NCI-H2107 treated with DMSO at 0.1 percent for 48 hours (cell line): ENCODE measurements around the gene SPINT3.
"Not testable (repeated sequence)": the region's sequence is repeated elsewhere in the genome, so short reads cannot be mapped to it uniquely, and the experiment has no call there.

Source experiments
- DNase-seq: peaks from one replicate; lab custom pipeline; 2025; ENCODE audit not compliant: unreplicated experiment; lab: John Stamatoyannopoulos, UW

Gene SPINT3

GRCh38 chr20:45503403-45503802 lies 12.0 kb downstream of the SPINT3 start:
- DNase-seq, result no peak

DNA sequence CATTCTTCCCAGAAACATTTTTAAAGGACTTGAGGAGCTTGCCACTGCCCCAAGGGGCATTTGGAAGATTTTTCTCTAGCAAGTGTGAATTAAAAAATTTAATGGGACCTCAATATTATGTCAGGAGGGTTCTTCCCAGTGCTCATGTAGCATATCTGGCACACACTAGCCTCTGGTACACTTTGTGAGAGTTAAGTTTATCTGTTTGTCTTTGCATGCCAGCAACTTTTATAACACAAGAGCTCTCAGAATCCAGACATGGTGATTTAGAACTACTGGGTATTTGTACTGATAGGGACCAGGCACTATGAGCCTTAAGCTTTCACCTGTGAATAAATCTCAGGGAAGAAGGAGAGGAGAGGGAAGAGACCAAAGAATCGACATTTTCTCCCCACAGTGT lies 12.9 kb downstream of the SPINT3 start:
- no peak for DNase-seq

DNA sequence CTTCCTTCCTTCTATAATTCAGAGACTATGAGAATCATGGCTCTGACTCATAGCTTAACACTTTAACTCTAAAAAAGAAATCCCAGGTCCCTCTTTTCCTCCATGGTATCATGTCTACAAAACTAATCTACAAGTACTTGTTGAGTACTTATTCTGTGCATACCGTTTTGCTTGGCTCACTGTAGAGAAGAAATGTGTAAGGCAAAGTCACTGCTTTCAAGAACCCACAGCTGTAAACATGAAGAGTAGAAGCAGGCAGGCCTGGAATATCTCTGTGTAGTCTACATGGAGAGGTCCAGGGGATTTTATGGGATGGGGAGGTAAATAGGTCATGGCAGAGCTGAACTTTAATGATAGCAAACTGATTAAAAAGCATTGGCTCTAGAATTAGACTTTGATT lies 13.8 kb downstream of the SPINT3 start:
- DNase-seq, result no peak

DNA sequence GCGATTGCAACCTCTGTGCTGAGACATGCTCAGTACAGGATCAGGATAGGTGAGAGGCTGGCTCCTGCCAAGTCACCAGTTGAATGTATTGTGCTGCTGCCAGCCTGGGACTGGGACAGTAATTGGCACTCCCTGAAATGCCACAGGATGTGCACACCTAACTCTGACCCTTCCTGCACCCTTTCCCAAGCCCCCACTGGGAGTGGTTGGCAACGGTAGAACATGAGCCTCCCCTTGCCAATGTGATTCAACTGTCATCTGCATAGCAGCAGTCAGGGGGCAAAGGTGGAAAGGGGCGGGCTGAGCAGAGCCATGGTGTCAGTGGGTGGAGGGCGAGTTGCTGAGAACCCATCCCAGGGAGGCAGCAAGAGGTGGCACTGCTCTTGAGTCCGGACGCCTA lies 15.4 kb downstream of the SPINT3 start:
- DNase-seq, result no peak

DNA sequence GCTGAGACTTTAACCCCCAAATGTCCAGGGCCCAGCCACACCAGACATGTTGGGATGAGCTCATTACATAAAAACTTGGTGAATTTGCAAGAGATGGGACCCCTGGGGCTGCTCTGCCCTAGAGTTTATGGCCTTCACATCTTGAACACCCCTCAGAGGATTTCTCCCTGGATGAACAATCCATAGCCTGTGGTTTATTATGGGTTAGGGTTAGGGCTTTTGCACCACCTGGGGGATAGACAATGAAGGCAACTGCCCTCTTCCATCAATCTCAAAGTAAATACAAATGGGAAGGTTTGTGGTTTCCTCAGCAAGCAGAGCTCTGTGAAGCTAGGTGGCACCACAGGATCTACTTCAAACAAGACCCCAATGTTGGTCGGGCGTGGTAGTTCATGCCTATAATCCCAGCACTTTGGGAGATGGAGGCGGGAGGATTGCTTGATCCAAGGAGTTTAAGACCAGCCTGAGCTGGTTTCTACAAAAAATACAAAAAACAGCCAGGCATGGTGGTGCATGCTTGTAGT lies 17.4 kb downstream of the SPINT3 start:
- DNase-seq, result no peak

DNA sequence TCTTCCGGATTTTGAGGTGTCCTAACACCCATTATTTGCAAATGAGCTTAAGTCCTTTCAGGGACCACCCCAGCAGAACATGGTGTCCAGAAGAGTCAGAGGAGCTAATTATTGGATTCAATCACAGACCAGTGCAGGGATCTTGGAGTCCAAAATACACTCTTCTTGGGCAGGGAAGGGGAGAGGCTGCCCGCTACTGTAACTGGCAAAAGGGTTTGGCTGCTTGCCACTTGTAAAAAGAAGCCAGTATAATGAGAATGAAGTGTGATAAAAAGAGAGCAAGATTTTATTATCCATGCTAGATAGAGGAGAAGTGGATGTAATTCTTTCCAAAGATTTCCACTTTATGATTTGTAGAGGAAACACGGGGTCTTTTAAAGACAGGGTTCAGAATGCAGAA lies 19.3 kb downstream of the SPINT3 start:
- no peak for DNase-seq

- DNase-seq, result no peak
Measured at GRCh38 chr20:45495501-45495941, 19.9 kb downstream of the SPINT3 start.

- DNase-seq, result no peak
Measured at GRCh38 chr20:45489083-45489531, 26.3 kb downstream of the SPINT3 start.

DNA sequence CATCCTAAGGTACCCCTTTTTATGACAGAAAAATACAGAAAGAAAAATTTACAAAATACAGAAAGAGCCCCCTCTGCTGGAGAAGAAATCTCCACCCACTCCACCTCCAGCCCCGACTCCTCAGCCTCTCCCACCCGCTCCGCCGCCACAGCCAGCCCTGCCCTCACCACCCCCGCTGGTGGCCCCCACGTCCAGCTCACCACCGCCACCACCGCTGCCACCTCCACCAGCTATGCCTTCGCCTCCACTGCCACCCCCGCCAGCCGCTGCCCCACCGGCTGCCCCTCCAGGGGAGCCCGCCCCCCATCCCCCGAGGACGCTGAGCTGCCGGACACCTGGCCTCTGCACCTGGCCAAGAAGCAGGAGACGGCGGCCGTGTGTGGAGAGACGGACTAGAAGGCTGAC lies 28.2 kb downstream of the SPINT3 start:
- DNase-seq, result no peak

GRCh38 chr20:45485388-45485787 lies 30.0 kb downstream of the SPINT3 start:
- DNase-seq, result no peak

DNA sequence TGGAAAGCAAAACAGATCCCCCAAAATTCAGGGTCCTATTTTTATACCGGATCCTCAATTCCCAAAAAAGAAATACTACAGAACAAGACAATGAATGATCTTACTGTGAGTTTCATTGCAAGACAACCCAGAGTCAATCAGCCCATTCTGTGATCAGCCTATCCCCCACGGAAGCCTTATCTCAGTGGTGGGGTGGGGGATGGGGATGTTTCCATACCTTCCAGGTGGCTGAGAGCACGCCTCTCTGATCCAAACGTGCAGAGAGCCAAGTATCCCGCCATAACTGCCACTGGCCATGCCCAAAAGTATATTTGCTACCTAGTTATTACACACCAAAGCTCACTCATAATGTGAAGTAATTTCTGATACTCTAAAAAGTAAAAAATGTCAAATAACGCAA lies 30.7 kb downstream of the SPINT3 start:
- DNase-seq, result no peak

DNA sequence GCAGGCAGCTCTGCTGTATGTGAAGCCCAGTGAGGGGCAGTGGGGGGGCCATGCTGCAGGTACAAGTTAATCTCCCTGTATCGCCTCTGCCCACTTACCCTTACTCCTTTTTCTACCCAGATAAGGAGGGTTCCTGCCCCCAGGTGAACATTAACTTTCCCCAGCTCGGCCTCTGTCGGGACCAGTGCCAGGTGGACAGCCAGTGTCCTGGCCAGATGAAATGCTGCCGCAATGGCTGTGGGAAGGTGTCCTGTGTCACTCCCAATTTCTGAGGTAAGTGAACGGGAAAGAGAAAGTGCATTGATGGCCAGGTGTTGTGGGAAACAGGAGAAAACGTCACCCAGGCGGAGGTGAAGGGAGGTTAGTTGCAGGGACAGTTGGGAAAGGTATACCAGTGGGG lies 35.6 kb downstream of the SPINT3 start:
- DNase-seq, result no peak

GRCh38 chr20:45477530-45478148 lies 37.8 kb downstream of the SPINT3 start:
- not testable (repeated sequence) for DNase-seq

DNA sequence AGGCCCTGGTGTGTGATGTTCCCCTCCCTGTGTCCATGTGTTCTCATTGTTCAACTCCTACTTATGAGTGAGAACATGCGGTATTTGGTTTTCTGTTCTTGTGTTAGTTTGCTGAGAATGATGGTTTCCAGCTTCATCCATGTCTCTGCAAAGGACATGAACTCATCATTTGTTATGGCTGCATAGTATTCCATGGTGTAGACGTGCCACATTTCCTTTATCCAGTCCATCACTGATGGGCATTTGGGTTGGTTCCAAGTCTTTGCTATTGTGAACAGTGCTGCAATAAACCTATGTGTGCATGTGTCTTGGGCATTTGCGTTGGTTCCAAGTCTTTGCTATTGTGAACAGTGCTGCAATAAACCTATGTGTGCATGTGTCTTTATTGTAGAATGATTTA lies 43.1 kb downstream of the SPINT3 start:
- DNase-seq, result not testable (repeated sequence)

- no peak for DNase-seq
Measured at GRCh38 chr20:45470937-45471336, 44.5 kb downstream of the SPINT3 start.

DNA sequence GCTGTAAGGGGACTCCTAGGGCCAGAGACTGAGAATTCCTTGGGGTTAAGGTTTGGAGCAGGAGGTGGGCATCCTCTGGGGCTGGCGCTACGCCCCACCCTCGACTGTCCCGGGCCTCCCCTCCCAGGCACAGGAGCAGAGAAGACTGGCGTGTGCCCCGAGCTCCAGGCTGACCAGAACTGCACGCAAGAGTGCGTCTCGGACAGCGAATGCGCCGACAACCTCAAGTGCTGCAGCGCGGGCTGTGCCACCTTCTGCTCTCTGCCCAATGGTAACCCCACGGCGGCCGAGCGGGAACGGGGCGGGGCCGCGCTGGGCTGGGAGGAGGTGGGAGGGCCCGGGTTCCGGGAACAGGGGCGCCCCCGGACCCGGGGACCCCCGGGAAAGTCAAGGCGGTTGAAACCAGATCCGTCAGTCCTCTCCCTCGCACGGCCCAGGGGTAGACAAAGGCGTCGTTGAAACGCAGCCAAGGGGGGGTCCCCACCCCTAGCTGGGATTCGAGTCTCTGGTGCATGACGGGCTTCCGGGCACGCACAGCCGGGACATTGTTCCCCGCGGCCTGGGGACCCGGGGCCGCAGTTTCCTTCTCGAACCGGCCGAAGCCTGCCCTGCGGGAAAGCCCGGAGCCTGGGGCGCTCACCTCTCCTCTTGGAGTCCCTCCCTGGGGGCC lies 45.0 kb downstream of the SPINT3 start:
- DNase-seq, result no peak

DNA sequence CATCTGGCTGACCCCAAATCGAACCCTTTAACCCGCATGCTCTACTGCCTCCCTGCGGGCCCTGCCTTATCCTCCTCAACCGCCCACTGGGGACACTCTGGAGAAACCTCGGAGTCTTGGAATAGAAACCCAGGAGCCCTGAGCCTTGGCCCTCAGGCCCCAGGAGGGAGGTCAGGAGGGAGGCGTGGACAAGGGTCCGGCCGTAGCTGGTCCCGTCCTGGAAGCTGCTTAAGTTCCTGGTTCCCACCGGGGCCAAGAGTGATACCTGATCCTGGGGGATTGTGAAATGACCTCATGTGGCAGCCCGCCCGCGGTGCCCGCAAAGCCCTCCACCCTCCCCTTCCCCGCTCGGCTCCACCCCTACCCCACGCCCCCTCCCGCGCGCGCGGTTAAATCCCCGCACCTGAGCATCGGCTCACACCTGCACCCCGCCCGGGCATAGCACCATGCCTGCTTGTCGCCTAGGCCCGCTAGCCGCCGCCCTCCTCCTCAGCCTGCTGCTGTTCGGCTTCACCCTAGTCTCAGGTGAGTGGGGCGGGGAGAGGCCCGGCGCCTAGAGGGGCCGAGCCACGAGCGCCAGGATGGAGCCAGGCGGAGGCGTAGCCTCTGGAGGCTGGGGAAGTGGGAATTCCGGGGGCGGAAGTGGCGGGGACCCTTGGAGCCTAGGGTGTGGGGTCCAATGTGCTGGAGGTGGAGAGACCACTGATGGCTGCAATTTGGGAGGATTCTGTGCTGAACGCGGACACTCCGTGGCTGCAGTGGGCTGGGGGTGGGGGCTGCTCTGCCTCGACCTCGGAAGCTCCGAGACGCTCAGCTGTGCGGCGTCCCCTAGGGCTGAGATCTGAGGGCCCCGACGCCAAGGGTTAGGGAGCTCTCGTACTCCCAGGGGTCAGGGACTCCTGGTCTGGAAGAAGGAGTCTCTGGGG lies 45.8 kb downstream of the SPINT3 start, which contains the start of gene WFDC2:
Gene WFDC2 (plus strand): TSS at position 418 of the 926 bp plus-strand sequence. CDS start 29 bp downstream, at position 447.
- no peak for DNase-seq

GRCh38 chr20:45467861-45468260 lies 47.6 kb downstream of the SPINT3 start:
- DNase-seq, result no peak

GRCh38 chr20:45467172-45467571 lies 48.2 kb downstream of the SPINT3 start:
- DNase-seq, result no peak

- DNase-seq, result no peak
Measured at GRCh38 chr20:45465491-45466266, 49.7 kb downstream of the SPINT3 start.

DNA sequence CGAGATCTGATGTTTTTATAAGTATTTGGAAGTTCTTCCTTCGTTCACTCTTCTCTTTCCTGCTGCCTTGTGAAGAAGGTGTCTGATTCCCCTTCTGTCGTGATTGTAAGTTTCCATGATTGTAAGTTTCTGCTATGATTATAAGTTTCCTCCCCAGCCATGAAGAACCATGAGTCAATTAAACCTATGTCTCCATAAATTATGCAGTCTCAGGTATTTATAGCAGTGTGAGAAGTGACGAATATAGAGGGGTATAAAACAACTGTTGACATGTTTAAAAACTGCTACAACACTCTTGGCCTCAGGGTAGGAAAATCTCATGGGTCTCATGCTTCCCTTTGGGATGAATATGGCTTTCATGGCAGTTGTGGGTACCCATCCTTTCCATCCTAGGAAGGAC lies 51.7 kb downstream of the SPINT3 start:
- no peak for DNase-seq
